H1 (cell line): ENCODE measurements around the gene SMNDC1. TPM values are rescaled to one million over a fixed set of nuclear protein-coding genes. Genes with fewer than 3 reads are reported as not detected.

Source experiments
- CHD2 ChIP-seq: IDR thresholded peaks from 2 replicates; pipeline ENCODE4 v1.6.1; 2012; ENCODE audit warnings: low read length, improper control_type of control experiment
- FOSL1 ChIP-seq: IDR thresholded peaks from 2 replicates; pipeline ENCODE4 v1.6.1; 2011; ENCODE audit warnings: mild to moderate bottlenecking, low read depth, low read length, moderate library complexity; ENCODE audit not compliant: insufficient read depth
- polyA plus RNA-seq, 7 experiments: library from polyadenylated mRNA; depleted of rRNA in 3 of 7; stranded (reverse) in 5 of 7; unstranded in 2 of 7; fragments of >200 nt in 5 of 7; fragments of 200-250 nt in 2 of 7; gene quantifications; 1 replicate in 5 of 7; 2 replicates in 1 of 7; 4 replicates in 1 of 7; pipeline versions ENCODE4 v1.2.1 to v1.2.3, GENCODE V29; 2011 to 2013; ENCODE audit warnings: missing spikeins in 2 of 7, mixed read lengths in 2 of 7
- total RNA-seq: library from RNA; stranded (reverse); fragmentation: NEBNext Ultra II Directional; extraction: Animal tissue kit (Norgen Biotek cat#: 25700); gene quantifications from 2 replicates; pipeline ENCODE4 v1.2.1, GENCODE V29; 2021
- TF ChIP-seq, protein P1 (sequence below): IDR thresholded peaks from 2 replicates; pipeline ENCODE4 v1.6.1; 2011; ENCODE audit warnings: low read length, improper control_type of control experiment

Gene SMNDC1
- total and polyA plus RNA-seq, 2 of the 8 experiments (the other 6 are each of a cell fraction or from before 2014, with no cell fraction given): 8.1 to 48.6 TPM

DNA sequence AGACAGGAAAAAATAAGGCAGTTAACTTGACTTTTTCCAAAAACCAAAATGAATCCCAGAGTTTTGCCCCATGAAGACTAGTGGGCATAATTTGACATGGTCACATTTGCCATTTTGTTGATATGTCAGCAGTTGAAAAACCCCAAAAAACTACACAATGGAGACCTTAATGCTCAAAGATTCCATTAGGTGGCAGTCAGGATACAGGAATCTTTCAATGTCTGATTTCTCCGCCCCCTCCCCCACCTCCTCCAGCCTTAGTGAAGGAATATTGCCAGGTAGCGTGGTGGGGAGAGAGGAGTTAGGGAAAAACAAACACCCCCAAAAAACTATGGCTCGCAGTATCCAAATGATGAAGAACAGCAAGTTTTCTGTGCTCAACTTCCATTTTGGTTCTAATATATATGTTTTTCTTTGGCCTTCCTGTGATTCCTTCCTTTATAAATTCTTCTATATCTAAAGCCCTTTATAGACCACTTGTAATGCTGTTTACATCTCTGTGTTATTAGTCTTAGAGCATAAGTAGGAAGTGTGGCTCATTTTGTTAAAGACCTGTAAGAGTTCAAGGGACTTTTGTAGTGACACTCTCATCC lies 6.7 kb upstream of the SMNDC1 start (continued):
- TF ChIP-seq, protein P1, sequence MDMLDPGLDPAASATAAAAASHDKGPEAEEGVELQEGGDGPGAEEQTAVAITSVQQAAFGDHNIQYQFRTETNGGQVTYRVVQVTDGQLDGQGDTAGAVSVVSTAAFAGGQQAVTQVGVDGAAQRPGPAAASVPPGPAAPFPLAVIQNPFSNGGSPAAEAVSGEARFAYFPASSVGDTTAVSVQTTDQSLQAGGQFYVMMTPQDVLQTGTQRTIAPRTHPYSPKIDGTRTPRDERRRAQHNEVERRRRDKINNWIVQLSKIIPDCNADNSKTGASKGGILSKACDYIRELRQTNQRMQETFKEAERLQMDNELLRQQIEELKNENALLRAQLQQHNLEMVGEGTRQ: no peak
- TF ChIP-seq CHD2 (peak; percentile 47; the same call in 1 of the 2 replicates), FOSL1 (no peak)
